ENCODE data around the gene SYTL1. TPM values are rescaled to one million over a fixed set of nuclear protein-coding genes. Genes with fewer than 3 reads are reported as not detected.

SYTL1 gene
- polyA plus RNA-seq, 1 of the 3 experiments (the other 2 are of a cell fraction): 3.0 TPM

DNA sequence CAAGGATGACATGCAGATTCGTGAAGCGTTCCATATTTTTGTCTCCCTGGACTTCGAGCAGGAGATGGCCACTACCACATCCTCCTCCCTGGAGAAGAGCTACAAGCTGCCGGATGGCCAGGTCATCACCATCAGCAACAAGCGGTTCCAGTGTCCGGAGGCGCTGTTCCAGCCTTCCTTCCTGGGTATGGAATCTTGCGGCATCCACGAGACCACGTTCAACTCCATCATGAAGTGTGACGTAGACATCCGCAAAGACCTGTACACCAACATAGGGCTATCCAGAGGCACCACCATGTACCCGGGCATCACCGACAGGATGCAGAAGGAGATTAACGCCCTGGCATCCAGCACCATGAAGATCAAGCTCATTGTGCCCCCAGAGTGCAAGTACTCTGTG, 16.5 kb upstream of the SYTL1 start (continued):
- TF ChIP-seq GABPA (IDR thresholded peaks at IDR 0.05; ENCODE audit: low read depth): no peak
- no peak for TF ChIP-seq EZH2phosphoT487 (IDR thresholded peaks at IDR 0.05; ENCODE audit: borderline replicate concordance, low read depth)
- no peak for TF ChIP-seq RXRA (IDR thresholded peaks at IDR 0.05; ENCODE audit: borderline replicate concordance, low read depth)

DNA sequence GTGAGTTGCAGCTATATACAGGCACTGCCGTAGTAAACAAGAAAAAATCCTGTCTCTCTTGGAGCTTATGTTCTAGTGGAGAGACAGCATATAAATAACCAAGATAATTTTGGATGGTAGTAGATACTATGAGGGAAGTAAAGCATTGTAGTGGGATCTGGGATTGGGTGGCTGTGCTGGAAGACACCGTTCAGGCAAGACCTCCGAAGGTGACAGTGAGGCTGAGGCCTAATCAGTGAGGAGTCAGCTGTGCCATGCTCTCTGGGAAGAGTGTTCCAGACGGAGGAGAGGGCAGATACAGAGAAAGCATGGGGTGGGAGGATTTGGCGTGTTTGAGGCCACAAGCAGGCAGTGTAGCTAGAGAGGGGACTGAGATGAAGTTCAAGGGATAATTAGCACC, 13.9 kb upstream of the SYTL1 start:
- no peak for TF ChIP-seq SMC3 (IDR thresholded peaks at IDR 0.05; ENCODE audit: low read depth, low read length)
- WGBS (ENCODE audit: low lambda C conversion rate): 94% methylated on average over 5 of the region's 5 CpGs
- no peaks in the 10 kb centered on the region for H3K27me3 ChIP-seq (ENCODE audit: insufficient read depth)
- H3K4me2 ChIP-seq: no peak overlapping the region
- H3K9ac ChIP-seq: no peak overlapping the region
- peaks cover 12 to 59% of the 10 kb centered on the region in 2 experiments for H3K36me3 ChIP-seq (replicated peaks in 1 of 2; ENCODE audit: control insufficient read depth in 1 of 2, insufficient read depth in 2 of 2, low read length in 1 of 2)
- H3K4me3 ChIP-seq (ENCODE audit: low read depth in 2 of 2, low read length in 1 of 2): no peak overlapping the region
- POLR2A ChIA-PET: no interaction called here
- no peaks in the 10 kb centered on the region for H3K9me3 ChIP-seq
- peaks cover 18% of the 10 kb centered on the region; the same call in 1 of the 2 replicates for H4K20me1 ChIP-seq (ENCODE audit: insufficient read depth)
- peaks cover 81% of the 10 kb centered on the region for H3K79me2 ChIP-seq (ENCODE audit: insufficient read depth)
- DNase-seq: no peak
- no peaks in the 10 kb centered on the region for H3F3A ChIP-seq (replicated peaks; ENCODE audit: insufficient read depth)
- CTCF ChIA-PET: interaction anchor here (0.9 to 17.1 kb wide), 9 partner anchors 8 to 333 kb away, joined by 3 to 185 read pairs (median 3); partner anchors contain the start of gene AHDC1
- peaks cover 5 to 11% of the 10 kb centered on the region in 2 experiments; a peak in 2 of 4 replicates for H3K4me1 ChIP-seq (ENCODE audit: control insufficient read depth in 1 of 2, insufficient read depth in 2 of 2, low read depth in 1 of 2, low read length in 1 of 2)
- H3K27ac ChIP-seq (ENCODE audit: low read depth in 2 of 2, low read length in 1 of 2): no peak overlapping the region
- no peaks in the 10 kb centered on the region for H3K9me2 ChIP-seq
- H2AFZ ChIP-seq (ENCODE audit: low read depth): no peak overlapping the region

DNA sequence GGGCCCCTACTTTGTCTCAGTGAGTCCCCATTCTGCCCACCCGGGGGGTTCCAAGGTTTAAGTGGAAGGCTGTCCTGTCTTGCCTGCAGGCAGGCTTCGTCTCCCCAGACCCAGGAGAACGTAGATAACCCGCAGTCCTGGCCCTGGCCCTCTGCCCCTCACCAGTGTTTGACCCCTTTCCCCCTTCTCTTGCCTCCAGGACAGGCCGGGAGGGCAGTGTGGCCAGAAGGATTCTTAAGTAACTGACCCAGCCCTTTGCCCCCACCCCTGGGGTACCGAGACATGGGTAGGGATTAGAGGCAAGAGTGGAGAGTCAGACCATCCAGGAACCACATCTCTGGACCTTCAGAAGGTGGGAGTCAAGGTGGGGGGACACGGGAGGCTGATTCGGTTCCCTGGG, 11.0 kb upstream of the SYTL1 start:
- CTCF ChIA-PET: interaction anchor here (0.6 to 7.4 kb wide), 3 partner anchors 25 to 277 kb away, joined by 3 to 85 read pairs (median 40); no protein-coding TSS in a partner anchor
- H3K27me3 ChIP-seq (ENCODE audit: insufficient read depth): no peaks in the 10 kb centered on the region
- 92% methylated on average over 8 of the region's 8 CpGs for WGBS (ENCODE audit: low lambda C conversion rate)
- H3K36me3 ChIP-seq (replicated peaks in 1 of 2; ENCODE audit: control insufficient read depth in 1 of 2, insufficient read depth in 2 of 2, low read length in 1 of 2): peaks cover 9 to 73% of the 10 kb centered on the region in 2 experiments
- H3K4me1 ChIP-seq (ENCODE audit: control insufficient read depth in 1 of 2, insufficient read depth in 2 of 2, low read depth in 1 of 2, low read length in 1 of 2): no peaks in the 10 kb centered on the region
- H3K79me2 ChIP-seq (ENCODE audit: insufficient read depth): peaks cover 53% of the 10 kb centered on the region
- TF ChIP-seq POLR2AphosphoS5 (IDR thresholded peaks at IDR 0.05; ENCODE audit: low read depth, low read length): no peak
- no peak for TF ChIP-seq TAF1 (IDR thresholded peaks at IDR 0.05; ENCODE audit: borderline replicate concordance, low read depth, low read length)
- no peak for TF ChIP-seq RAD21 (IDR thresholded peaks at IDR 0.05; ENCODE audit: low read length)
- TF ChIP-seq, protein P1, sequence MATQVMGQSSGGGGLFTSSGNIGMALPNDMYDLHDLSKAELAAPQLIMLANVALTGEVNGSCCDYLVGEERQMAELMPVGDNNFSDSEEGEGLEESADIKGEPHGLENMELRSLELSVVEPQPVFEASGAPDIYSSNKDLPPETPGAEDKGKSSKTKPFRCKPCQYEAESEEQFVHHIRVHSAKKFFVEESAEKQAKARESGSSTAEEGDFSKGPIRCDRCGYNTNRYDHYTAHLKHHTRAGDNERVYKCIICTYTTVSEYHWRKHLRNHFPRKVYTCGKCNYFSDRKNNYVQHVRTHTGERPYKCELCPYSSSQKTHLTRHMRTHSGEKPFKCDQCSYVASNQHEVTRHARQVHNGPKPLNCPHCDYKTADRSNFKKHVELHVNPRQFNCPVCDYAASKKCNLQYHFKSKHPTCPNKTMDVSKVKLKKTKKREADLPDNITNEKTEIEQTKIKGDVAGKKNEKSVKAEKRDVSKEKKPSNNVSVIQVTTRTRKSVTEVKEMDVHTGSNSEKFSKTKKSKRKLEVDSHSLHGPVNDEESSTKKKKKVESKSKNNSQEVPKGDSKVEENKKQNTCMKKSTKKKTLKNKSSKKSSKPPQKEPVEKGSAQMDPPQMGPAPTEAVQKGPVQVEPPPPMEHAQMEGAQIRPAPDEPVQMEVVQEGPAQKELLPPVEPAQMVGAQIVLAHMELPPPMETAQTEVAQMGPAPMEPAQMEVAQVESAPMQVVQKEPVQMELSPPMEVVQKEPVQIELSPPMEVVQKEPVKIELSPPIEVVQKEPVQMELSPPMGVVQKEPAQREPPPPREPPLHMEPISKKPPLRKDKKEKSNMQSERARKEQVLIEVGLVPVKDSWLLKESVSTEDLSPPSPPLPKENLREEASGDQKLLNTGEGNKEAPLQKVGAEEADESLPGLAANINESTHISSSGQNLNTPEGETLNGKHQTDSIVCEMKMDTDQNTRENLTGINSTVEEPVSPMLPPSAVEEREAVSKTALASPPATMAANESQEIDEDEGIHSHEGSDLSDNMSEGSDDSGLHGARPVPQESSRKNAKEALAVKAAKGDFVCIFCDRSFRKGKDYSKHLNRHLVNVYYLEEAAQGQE (IDR thresholded peaks at IDR 0.05; ENCODE audit: low read depth, low read length): no peak
- TF ChIP-seq FOXM1 (IDR thresholded peaks at IDR 0.05; ENCODE audit: low read depth): no peak
- TF ChIP-seq, protein P2, sequence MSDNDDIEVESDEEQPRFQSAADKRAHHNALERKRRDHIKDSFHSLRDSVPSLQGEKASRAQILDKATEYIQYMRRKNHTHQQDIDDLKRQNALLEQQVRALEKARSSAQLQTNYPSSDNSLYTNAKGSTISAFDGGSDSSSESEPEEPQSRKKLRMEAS (IDR thresholded peaks at IDR 0.05; ENCODE audit: low read depth): no peak
- TF ChIP-seq TCF12 (IDR thresholded peaks at IDR 0.05): no peak
- TF ChIP-seq TEAD4 (IDR thresholded peaks at IDR 0.05; ENCODE audit: borderline replicate concordance, insufficient read depth): no peak
- no peak for TF ChIP-seq EP300 (IDR thresholded peaks at IDR 0.05; ENCODE audit: borderline replicate concordance in 1 of 2, low read depth in 1 of 2, low read length in 1 of 2)
- TF ChIP-seq NRF1 (IDR thresholded peaks at IDR 0.05; ENCODE audit: low read depth, low read length): no peak
- no peak for TF ChIP-seq GATA2 (CRISPR knock-in tag; IDR thresholded peaks at IDR 0.05)
- peaks cover 18% of the 10 kb centered on the region; the same call in 1 of the 2 replicates for H4K20me1 ChIP-seq (ENCODE audit: insufficient read depth)
- no peaks in the 10 kb centered on the region for H3K9me3 ChIP-seq
- no peaks in the 10 kb centered on the region for H3K9me2 ChIP-seq
- no peak overlapping the region for H3K4me3 ChIP-seq (ENCODE audit: low read depth in 2 of 2, low read length in 1 of 2)
- no peak for DNase-seq
- POLR2A ChIA-PET: no interaction called here
- H3K27ac ChIP-seq (ENCODE audit: low read depth in 2 of 2, low read length in 1 of 2): no peak overlapping the region
- H3K4me2 ChIP-seq: no peak overlapping the region
- H2AFZ ChIP-seq (ENCODE audit: low read depth): no peak overlapping the region
- no peak overlapping the region for H3K9ac ChIP-seq
- H3F3A ChIP-seq (replicated peaks; ENCODE audit: insufficient read depth): no peaks in the 10 kb centered on the region
